Posterior cingulate gyrus (tissue), 11 donors: ENCODE measurements around the gene PIBF1.
A peak's percentile ranks its signal among the peaks of the same experiment; 100 is the strongest.
"Not testable (repeated sequence)": the region's sequence is repeated elsewhere in the genome, so short reads cannot be mapped to it uniquely, and the experiment has no call there.

Experiments used
- DNase-seq, 10 donors: peaks; one replicate each; pipeline versions ENCODE4 v3.0.0 to v3.0.0-alpha.2; 2020 to 2021; ENCODE audit warnings: mixed read lengths in 3 of 10
- intact Hi-C: fragments of 100-400 bp; cut with DNase I; formaldehyde crosslinking; loops from one replicate; pipeline ENCODE4 v1.15.1; 2023

Gene PIBF1

DNA sequence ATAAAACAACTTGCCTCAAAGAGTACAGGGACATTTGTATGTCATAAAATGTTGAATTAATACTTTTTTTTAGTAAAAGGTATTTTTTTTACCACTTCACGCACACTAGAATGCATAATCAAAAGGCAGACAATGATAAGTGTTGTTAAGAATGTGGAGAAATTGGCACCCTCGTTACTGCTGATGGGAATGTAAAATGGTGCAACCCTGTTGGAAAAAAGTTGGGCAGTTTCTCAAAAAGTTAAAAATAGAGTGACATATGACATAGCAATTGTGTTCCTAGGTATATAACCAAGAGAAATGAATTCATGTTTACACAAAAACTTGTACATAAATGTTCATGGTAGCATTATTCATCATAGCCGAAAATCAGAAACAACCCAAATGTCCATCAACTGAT is 109.5 kb downstream of the PIBF1 start:
- DNase-seq = no peak
- intact Hi-C loops = no loop called here

DNA sequence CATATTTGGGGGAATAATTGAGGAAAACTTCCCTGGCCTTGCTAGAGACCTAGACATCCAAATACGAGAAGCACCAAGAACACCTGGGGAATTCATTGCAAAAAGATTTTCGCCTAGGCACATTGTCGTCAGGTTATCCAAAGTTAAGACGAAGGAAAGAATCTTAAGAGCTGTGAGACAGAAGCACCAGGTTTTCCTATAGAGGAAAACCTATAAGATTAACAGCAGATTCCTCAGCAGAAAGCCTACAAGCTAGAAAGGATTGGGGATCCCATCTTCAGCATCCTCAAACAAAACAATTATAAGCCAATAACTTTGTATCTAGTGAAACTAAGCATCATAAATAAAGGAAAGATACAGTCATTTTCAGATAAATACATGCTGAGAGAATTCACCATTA is 114.9 kb downstream of the PIBF1 start:
- no peak for DNase-seq
- intact Hi-C loops = no loop called here

DNA sequence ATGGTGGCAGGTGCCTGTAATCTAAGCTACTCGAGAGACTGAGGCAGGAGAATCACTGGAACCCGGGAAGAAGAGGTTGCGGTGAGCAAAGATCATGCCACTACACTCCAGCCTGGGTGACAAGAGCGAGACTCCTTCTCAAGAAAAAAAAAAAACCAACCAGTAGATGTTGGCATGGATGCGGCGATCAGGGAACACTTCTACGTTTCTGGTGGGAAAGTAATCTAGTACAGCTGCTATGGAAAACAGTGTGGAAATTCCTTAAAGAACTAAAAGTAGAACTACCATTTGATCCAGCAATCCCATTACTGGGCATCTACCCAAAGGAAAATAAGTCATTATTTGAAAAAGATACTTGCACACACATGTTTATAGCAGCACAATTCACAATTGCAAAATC is 119.6 kb downstream of the PIBF1 start:
- intact Hi-C loops, DNase-seq: not testable (repeated sequence)

DNA sequence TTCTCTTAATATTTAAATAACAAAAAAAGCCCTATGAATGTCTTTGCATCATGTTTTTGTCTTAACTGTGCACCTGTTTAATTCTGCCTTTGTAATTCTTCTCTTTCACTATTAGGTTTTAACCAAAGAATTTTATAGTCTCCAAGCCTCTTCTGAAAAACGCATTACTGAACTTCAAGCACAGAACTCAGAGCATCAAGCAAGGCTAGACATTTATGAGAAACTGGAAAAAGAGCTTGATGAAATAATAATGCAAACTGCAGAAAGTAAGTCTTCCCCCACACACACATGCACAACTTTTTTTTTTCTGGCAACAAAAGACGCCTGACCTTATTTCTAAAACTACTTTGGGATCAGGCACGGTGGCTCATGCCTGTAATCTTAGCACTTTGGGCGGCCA is 126.5 kb downstream of the PIBF1 start:
- intact Hi-C loops = no loop called here
- no peak for DNase-seq

DNA sequence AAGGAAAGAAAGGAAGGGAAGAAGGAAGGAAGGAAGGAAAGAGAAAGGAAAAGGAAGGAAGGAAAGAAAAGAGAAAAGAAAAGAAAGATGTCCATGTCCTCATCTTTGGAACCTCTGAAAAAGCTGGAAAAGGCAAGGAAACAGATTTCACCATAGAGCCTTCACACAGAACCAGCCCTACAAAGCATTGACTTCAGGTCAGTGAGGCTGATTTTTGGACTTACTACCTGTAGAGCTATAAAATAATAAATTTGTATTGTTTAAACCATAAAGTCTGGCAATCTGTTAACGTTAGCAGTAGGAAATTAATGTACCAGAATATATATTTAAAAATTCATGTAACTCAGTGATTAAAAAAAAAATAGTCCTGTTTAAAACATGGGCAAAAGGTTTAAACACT is 130.0 kb downstream of the PIBF1 start:
- intact Hi-C loops = no loop called here
- no peak for DNase-seq

DNA sequence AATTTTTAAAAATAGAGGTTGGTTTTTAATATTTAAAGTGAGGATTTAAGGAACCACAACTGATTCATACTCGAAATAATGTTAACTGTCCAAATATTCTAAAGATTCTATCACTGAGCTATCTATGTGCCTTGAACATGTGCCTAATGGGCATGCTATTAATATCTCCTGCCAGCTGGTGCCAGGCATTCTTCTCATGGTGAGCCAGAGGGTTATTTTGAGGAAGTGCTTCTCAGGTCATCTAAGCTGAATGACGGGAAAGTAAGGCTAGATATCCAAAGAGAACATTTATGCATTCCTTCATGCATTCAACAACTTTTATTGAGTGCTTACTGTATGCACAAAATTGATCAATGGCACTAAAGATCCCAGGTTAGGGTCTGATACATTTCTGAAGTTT is 138.2 kb downstream of the PIBF1 start:
- DNase-seq = peak in 1 of 10 donors; percentile 54
- intact Hi-C loops = no loop called here

DNA sequence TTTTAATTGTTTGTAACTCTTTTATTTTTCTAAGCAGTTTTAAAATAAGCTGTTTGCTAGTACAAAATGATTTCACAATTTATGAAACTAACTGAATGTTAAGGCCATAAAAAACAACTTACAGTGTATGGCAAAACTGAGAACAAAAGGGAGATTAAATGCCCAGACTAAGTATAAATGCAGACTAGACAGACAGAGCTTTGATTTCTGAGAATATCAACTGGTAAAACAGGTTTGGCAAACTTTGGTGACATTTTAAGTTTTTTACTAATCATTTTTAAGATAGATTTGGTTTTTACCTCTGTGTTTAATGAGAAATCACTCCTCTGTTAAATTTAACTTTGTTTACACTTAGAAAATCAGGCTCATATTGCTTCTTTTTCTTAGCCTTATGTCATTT is 149.4 kb downstream of the PIBF1 start:
- DNase-seq = no peak
- intact Hi-C loops = no loop called here

DNA sequence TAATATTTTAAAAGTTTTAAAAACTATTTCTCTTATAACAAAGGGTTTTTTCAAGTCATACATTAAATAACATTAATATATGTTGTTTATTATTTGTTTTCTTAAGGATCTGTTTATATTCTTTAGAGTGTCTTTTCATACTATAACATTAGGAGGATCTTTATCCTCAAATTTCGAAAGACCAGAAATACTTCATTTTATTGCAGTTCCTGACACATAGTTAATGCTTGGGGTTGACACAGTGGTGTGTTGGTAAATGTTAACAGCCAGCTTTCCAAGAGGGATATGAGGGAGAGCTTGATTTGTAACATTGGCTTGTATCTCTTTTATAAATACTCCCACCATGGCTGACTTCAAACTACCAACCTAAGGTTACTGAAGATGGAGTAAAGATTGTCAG is 150.3 kb downstream of the PIBF1 start:
- no peak for DNase-seq
- intact Hi-C loops = no loop called here

DNA sequence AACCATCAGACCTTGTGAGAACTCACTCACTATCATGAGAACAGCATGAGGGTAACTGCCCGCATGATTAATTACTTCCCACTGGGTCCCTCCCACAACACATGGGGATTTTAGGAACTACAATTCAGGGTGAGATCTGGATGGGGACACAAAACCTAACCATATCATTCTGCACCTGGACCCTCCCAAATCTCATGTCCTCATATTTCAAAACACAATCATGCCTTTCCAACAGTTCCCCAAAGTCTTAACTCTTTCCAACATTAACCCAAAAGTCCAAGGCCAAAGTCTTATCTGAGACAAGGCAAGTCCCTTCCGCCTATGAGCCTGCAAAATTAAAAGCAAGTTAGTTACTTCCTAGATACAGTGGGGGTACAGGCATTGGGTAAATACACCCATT is 164.3 kb downstream of the PIBF1 start:
- intact Hi-C loops, DNase-seq: not testable (repeated sequence)

DNA sequence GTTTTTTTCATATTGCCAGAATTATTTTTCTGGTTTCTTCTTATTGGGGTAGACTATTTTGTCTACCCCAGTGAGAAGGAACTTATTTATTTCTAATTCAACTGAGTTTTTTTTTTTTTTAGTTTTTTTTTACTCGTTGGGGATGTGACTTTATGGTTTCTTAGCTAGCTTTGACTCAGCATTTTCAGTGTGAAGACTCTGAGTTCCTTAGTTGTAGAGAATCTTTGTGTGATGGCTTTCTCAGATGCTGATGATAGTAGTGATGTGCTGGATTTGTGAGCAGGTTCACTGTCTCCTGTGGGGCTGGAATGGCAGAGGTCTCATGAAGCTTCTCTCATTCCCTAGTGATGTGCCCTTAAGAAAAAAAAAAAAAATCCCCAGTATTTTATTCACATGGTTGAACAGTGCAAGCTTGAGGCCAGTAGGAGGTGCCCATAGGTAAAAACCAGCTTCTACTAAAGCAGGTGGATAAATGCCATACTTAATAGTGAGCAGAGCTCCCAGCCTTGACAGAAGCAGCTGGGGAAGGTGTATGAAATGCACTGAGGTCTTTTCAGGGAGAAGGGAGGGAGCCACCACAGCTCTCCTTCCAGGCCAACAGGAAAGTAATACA is 170.7 kb downstream of the PIBF1 start:
- intact Hi-C loops = no loop called here
- DNase-seq = no peak

DNA sequence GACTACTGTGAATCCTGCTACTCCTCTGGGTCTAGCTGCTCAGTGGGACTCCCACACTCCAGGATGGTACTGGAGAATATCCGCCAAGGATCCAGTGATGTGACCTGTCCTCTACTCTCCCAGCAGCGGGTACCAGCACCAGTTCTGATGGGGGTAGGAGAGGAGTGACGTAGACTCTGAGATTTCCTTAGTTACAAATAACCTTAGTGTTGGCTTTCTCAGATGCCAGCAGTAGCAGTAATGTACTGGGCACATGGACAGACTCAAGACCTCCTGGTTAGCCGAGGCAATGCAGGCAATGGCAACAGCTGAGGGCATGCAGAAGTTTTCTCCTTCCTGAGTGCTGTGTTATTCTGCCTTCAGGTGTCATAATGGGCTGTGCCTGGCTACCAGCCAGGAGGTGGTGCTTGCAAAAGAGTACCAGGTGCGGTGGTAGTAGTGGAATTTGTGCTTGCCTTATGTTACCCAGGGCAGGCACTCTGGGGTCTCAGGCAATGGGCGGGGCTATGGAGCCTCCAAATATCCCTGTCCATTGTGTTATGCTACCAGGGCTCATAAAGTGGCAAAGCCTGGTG is 171.5 kb downstream of the PIBF1 start:
- DNase-seq = no peak
- intact Hi-C loops = no loop called here

DNA sequence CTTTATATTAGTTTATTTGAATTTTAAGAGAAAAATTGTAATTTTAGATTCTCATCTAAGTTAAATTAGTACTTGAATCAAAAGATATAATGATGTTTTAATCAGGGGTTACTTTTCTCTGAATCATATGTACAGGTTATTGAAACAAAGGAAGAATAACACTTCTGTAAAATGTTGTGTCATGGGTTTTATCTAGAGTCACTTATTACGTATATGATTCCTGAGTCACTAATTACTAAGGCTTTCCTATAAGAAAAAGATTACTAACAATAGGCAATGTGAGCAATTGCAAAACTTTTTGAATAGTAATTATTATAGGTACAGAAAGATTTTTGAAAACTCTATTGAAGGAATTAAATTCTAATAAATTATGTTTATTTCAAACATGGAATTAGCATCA is 177.7 kb downstream of the PIBF1 start:
- no peak for DNase-seq
- intact Hi-C loops = no loop called here

DNA sequence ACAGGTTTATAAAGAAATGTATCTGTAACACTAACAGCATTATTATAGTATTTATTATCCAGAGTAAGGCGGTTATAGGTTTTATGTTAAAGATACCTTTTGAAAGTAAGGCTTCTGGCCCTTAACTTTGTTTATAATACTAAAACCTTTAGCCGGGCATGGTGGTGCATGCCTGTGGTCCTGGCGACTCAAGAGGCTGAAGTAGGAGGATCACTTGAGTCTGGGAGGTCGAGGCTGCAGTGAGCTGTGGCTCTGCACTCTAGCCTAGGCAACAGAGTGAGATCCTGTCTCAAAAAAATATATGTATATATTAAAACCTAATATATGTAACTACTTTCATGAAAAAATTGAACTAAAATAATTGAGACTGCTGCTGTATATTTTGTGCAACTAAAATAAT is 178.2 kb downstream of the PIBF1 start:
- intact Hi-C loops = no loop called here
- no peak for DNase-seq

DNA sequence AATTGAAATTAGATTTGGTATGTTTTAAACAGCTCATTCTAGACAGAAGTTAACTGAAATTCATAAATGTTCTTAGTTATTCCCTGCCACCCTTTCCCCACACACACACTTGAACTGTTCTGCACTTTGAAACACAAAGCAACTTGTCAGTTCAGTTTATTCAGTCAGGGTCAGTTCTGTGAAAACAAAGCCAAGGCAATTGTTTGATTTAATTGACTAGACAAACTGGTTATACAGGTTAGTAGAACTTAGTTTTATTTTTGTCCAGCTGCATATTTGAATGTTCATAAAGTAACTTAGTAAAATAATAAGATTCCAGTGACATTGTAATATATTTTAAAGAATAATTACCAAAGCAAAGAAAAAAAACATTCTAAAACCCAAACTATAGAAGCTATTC is 178.6 kb downstream of the PIBF1 start:
- DNase-seq = no peak
- intact Hi-C loops = no loop called here

DNA sequence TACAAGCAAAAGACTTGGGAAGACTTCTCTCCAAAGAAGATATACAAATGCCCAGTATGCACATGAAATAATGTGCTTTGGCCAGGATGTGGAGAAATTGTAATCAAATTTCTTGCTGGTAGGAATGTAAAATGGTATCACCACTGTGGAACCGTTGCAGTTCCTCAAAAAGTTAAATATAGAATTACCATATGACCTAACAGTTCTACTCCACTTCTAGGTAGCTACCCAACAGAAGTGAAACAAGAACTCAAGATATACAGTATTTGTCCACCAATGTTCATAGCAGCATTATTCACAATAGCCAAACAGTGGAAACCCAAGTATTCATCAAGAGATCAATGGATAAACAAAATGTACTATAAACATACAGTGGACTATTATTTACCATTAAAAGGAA is 181.8 kb downstream of the PIBF1 start:
- DNase-seq = no peak
- intact Hi-C loops = no loop called here

DNA sequence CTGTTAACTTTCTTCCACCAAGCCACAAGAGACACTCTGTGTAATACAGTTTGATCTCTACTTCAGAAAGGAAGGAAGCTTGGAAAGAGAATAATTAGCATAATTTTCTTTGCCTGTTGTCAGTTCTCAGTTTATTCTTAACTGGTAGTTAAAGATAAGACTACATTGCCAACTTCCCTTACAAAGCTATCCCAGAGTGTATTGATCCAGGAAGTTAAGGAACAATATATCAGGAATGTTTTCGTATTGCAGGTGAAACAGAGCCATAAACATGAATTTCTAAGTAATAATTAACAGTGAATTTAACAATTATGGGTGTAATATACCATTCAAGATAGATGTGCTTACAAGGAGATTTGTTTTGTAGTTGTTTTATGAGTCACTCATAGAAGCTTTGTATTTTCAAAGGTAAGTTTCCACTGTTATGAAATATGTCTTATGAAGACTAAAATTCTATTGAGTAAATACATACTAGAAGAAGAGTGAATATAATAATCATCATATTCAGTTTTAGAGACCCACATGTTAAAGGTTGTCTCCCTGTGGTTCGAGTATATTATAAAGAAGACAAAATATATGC is 188.5 kb downstream of the PIBF1 start:
- intact Hi-C loops = no loop called here
- no peak for DNase-seq

DNA sequence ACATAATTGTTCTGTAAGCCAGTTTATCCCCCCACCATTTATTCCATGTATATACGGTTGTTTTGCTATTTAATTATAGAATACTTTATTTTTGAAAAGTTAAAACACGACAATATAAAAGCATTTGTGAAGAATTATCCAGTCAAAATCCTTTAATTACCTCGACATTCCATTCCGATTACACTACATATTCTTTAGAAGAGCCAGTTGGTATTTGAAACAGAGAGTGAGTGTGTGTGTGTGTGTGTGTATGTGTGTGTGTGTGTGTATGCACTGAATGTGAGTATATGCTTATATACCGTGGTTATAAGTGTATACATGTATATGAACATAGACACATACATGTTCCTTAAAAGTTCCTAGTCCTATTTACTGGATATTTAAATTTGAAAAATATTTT is 189.0 kb downstream of the PIBF1 start:
- no peak for DNase-seq
- intact Hi-C loops = no loop called here

DNA sequence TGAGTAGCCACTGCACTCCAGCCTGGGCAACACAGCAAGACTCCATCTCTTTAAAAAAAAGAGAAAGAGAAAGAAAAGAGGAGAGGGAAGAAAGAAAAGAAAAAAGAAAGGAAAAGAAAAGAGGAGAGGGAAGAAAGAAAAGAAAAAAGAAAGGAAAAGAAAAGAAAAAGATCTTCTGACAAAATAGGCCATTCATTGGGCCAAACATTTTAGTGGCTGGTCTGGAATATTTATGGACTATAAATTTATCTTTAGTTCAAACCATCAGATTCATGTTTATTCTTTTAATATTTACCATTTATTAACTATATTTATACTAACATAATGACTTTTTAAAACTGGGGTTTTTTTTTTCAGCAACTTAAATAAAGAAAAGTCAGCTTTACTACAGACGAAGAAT is 191.3 kb downstream of the PIBF1 start:
- intact Hi-C loops = no loop called here

DNA sequence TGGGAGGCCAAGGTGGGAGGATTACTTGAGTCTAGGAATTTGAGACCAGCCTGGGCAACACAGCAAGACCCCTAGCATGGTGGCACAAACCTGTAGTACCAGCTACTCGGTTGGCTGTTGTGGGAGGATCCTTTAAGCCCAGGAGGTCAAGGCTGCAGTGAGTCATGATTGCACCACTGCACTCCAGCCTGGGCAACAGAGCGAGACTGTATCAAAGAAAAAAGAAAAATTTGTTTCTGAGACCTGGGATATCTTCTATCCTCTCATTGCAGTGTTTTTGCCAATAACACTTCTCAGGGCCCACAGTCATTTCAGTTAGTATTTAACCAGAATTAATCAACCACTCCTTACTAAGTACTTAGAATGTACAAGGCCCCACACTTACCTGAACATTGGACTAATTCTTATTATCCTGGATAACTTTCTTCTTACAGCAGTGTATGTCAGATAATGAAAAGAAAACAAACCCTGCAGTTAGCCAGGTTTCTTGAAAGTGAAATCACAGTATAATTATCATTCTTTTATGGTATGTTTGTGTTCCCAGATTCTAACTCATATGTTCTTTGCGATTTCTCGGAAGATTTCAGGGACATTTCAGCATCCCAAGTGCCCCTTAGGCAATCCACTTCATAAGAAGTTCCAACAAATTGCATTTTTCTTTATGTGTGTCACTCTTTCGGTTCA is 201.3 kb downstream of the PIBF1 start:
- DNase-seq = no peak
- intact Hi-C loops = no loop called here

More for the DNA sequence above, 191.3 kb downstream of the PIBF1 start:
- no peak for DNase-seq

DNA sequence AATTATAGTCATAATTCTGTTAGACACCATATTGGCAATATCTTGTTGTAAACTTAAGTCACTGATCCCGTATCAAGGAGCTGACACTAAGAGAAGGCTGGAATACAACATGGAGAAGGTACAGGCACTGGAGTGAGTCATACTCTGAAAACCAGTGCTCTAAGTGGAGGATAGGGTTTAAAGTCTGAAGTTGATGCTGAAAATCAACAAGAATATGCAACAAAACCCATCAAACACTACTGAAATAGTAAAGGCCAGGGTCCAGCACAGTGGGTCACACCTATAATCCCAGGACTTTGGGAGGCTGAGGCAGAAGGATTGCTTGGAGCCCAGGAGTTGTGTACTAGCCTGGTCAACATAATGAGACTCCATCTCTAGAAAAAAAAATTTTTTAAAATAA is 203.7 kb downstream of the PIBF1 start:
- intact Hi-C loops = no loop called here
- DNase-seq = no peak

DNA sequence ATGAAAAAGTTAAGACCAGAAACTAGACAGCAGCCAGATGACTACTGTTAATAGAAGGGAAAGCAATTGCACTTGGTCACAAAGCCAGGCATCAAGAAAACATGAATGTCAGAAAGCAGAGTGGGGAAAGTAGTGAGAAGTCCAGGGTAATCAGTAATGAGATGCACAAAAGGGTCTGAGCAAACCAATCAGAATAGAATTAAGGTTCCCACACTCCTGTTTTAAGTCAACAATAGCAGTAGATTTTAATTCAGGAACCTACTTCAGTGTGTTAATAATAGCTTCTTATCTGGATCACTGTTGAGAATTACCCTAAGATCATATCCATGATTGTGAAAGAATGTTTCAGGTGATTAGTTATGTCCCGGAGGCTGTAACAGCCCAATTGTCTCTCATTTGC is 204.3 kb downstream of the PIBF1 start:
- intact Hi-C loops = no loop called here
- no peak for DNase-seq

DNA sequence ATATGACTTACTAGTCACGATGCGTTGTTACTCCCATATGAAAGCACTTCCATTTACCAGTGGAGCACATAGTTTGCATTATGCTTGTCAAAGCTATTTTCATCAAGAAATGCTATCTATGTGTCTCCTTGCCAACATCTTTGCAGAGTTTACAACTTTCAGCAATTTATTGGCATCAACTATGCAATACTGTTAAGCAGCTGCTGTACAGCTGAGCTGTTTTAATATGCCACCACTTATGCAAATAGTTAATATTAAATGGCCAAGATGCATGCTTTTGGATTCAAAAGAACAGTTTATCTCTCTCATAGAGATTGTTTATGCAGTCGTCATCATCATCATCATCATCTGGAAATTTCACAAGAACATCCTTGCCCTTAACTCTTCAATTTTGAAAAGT is 209.0 kb downstream of the PIBF1 start:
- no peak for DNase-seq
- intact Hi-C loops = no loop called here
